ENCODE results near the gene NOM1. TPM values are rescaled to one million over a fixed set of nuclear protein-coding genes. Genes with fewer than 3 reads are reported as not detected.

NOM1 gene
- total RNA-seq, 1 donor from 2014 or later = 22.6 TPM

- peaks cover 38% of the 10 kb centered on the region for H3K36me3 Mint-ChIP-seq (ENCODE audit: unreplicated experiment)
Measured at GRCh38 chr7:156954941-156955340, 5.4 kb downstream of the NOM1 start.

GRCh38 chr7:156956727-156957126 lies 7.2 kb downstream of the NOM1 start:
- Mint-ChIP-seq H3K27me3 (ENCODE audit: unreplicated experiment) (no peaks in the 10 kb centered on the region), H3K27ac (ENCODE audit: unreplicated experiment) (no peak overlapping the region), H3K36me3 (ENCODE audit: unreplicated experiment) (peaks cover 53% of the 10 kb centered on the region), H3K9me3 (ENCODE audit: unreplicated experiment) (no peaks in the 10 kb centered on the region), H3K4me3 (ENCODE audit: unreplicated experiment) (no peak overlapping the region), H3K4me1 (ENCODE audit: unreplicated experiment) (peaks cover 7% of the 10 kb centered on the region)
- no peak for TF ChIP-seq CTCF (IDR thresholded peaks at IDR 0.05)
- no peak for DNase-seq (ENCODE audit: extremely low spot score, unreplicated experiment)

More at GRCh38 chr7:156954941-156955340, 5.4 kb downstream of the NOM1 start:
- Mint-ChIP-seq H3K9me3 (ENCODE audit: unreplicated experiment) (no peaks in the 10 kb centered on the region), H3K27me3 (ENCODE audit: unreplicated experiment) (no peaks in the 10 kb centered on the region), H3K4me3 (ENCODE audit: unreplicated experiment) (no peak overlapping the region), H3K27ac (ENCODE audit: unreplicated experiment) (no peak overlapping the region), H3K4me1 (ENCODE audit: unreplicated experiment) (peaks cover 22% of the 10 kb centered on the region)
- no peak for TF ChIP-seq CTCF (IDR thresholded peaks at IDR 0.05)
- no peak for DNase-seq (ENCODE audit: extremely low spot score, unreplicated experiment)

DNA sequence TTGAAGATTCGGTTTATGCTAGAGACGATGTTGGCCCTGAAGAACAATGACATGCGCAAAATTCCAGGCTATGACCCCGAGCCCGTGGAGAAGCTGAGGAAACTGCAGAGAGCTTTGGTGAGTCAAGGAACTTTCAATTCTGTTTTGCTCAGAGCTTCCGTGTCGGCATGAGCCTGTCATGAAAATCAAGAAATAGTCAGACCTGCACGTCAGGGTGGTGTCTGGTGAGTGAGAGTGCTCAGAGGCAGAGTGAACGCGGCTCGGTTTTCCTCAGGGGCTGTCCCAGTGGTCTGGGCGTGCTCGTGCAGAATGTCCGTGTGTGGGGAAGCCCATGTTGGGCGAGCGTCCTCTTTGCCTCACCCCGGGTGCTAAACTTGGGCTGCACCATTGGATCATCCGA lies 12.6 kb downstream of the NOM1 start:
- no peak for TF ChIP-seq CTCF (IDR thresholded peaks at IDR 0.05)
- no peak overlapping the region for H3K4me3 Mint-ChIP-seq (ENCODE audit: unreplicated experiment)
- no peaks in the 10 kb centered on the region for H3K9me3 Mint-ChIP-seq (ENCODE audit: unreplicated experiment)
- H3K4me1 Mint-ChIP-seq (ENCODE audit: unreplicated experiment) = no peaks in the 10 kb centered on the region
- H3K27me3 Mint-ChIP-seq (ENCODE audit: unreplicated experiment) = no peaks in the 10 kb centered on the region
- H3K36me3 Mint-ChIP-seq (ENCODE audit: unreplicated experiment) = peaks cover 51% of the 10 kb centered on the region
- H3K27ac Mint-ChIP-seq (ENCODE audit: unreplicated experiment) = no peak overlapping the region
- DNase-seq (ENCODE audit: extremely low spot score, unreplicated experiment) = no peak

GRCh38 chr7:156962897-156963296 lies 13.4 kb downstream of the NOM1 start:
- Mint-ChIP-seq H3K4me1 (ENCODE audit: unreplicated experiment) (no peaks in the 10 kb centered on the region), H3K27me3 (ENCODE audit: unreplicated experiment) (no peaks in the 10 kb centered on the region), H3K36me3 (ENCODE audit: unreplicated experiment) (peaks cover 50% of the 10 kb centered on the region), H3K9me3 (ENCODE audit: unreplicated experiment) (no peaks in the 10 kb centered on the region), H3K27ac (ENCODE audit: unreplicated experiment) (no peak overlapping the region), H3K4me3 (ENCODE audit: unreplicated experiment) (no peak overlapping the region)
- peak; percentile 82 for DNase-seq (ENCODE audit: extremely low spot score, unreplicated experiment)
- TF ChIP-seq CTCF (IDR thresholded peaks at IDR 0.05) = no peak

DNA sequence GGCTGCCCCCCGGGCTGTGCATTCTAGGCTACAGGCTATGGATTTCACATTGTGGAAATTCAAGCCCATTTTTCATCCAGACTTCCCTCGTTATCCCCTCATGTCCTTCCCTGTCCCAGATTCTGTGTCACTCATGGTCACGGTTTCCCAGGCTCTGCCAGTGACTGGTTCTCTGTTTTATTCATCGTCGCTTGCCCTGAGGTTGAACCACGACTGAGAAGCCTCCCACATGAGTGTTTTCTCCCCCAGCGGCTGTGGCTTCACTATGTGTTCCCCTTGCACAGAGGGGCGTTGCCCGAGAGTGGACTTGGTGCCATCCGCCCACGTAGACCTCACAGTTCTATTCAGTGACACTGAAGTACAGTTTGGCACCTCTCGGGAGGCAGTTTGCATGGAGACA lies 14.0 kb downstream of the NOM1 start:
- peaks cover 49% of the 10 kb centered on the region for H3K36me3 Mint-ChIP-seq (ENCODE audit: unreplicated experiment)
- DNase-seq (ENCODE audit: extremely low spot score, unreplicated experiment) = peak; percentile 67
- H3K4me1 Mint-ChIP-seq (ENCODE audit: unreplicated experiment) = no peaks in the 10 kb centered on the region
- no peak overlapping the region for H3K27ac Mint-ChIP-seq (ENCODE audit: unreplicated experiment)
- H3K9me3 Mint-ChIP-seq (ENCODE audit: unreplicated experiment) = no peaks in the 10 kb centered on the region
- no peak overlapping the region for H3K4me3 Mint-ChIP-seq (ENCODE audit: unreplicated experiment)
- no peak for TF ChIP-seq CTCF (IDR thresholded peaks at IDR 0.05)
- no peaks in the 10 kb centered on the region for H3K27me3 Mint-ChIP-seq (ENCODE audit: unreplicated experiment)
